NCI-H446 treated with DMSO at 0.1 percent for 48 hours (cell line): Measurements from ENCODE around the gene PCDHGB4.
"Not testable (repeated sequence)": the region's sequence is repeated elsewhere in the genome, so short reads cannot be mapped to it uniquely, and the experiment has no call there.

Experiments used
- DNase-seq: peaks from one replicate; lab custom pipeline; 2025; lab: John Stamatoyannopoulos, UW

PCDHGB4 gene

GRCh38 chr5:141387557-141388311, at the start of gene PCDHGB4:
Gene PCDHGB4 (plus strand): TSS chr5:141387698. CDS start chr5:141387885, 187 bp downstream.
- not testable (repeated sequence) for DNase-seq

- no peak for DNase-seq
Observed at GRCh38 chr5:141338538-141339306, 48.8 kb upstream of the PCDHGB4 start, which contains the start of gene PCDHGA2. Gene PCDHGA2 (plus strand): TSS chr5:141338760.

- DNase-seq, result not testable (repeated sequence)
Observed at GRCh38 chr5:141340781-141341354, 46.6 kb upstream of the PCDHGB4 start.

GRCh38 chr5:141342773-141343172, 44.7 kb upstream of the PCDHGB4 start:
- DNase-seq, result no peak

GRCh38 chr5:141343242-141343952, 44.1 kb upstream of the PCDHGB4 start, which contains the start of gene PCDHGA3:
Gene PCDHGA3 (plus strand): TSS chr5:141343829. CDS start chr5:141344034, 205 bp downstream.
- DNase-seq, result no peak

GRCh38 chr5:141343953-141344463, 43.5 kb upstream of the PCDHGB4 start:
- no peak for DNase-seq

GRCh38 chr5:141345327-141345726, 42.2 kb upstream of the PCDHGB4 start:
- DNase-seq, result no peak

- not testable (repeated sequence) for DNase-seq
Observed at GRCh38 chr5:141346017-141346416, 41.5 kb upstream of the PCDHGB4 start.

- peak; percentile 9 for DNase-seq
Observed at GRCh38 chr5:141349917-141350619, 37.4 kb upstream of the PCDHGB4 start, which contains the start of gene PCDHGB1. Gene PCDHGB1 (plus strand): TSS chr5:141350099. CDS start chr5:141350261, 162 bp downstream.

- DNase-seq, result no peak
Observed at GRCh38 chr5:141351591-141351990, 35.9 kb upstream of the PCDHGB4 start.

GRCh38 chr5:141354900-141355469, 32.5 kb upstream of the PCDHGB4 start, which contains the start of gene PCDHGA4:
Gene PCDHGA4 (plus strand): TSS chr5:141355021. CDS start chr5:141355108, 87 bp downstream.
- no peak for DNase-seq

- no peak for DNase-seq
Observed at GRCh38 chr5:141355641-141356040, 31.9 kb upstream of the PCDHGB4 start.

GRCh38 chr5:141356133-141356532, 31.4 kb upstream of the PCDHGB4 start:
- no peak for DNase-seq

GRCh38 chr5:141356950-141357349, 30.5 kb upstream of the PCDHGB4 start:
- DNase-seq, result no peak

- peak; percentile 51 for DNase-seq
Observed at GRCh38 chr5:141359790-141360426, 27.6 kb upstream of the PCDHGB4 start, which contains the start of gene PCDHGB2. Gene PCDHGB2 (plus strand): TSS chr5:141359994. CDS start chr5:141360136, 142 bp downstream.

- no peak for DNase-seq
Observed at GRCh38 chr5:141360685-141361084, 26.8 kb upstream of the PCDHGB4 start.

GRCh38 chr5:141362719-141363118, 24.8 kb upstream of the PCDHGB4 start:
- no peak for DNase-seq

GRCh38 chr5:141363952-141364660, 23.4 kb upstream of the PCDHGB4 start, which contains the start of gene PCDHGA5:
Gene PCDHGA5 (plus strand): TSS chr5:141364162. CDS start chr5:141364331, 169 bp downstream.
- DNase-seq, result no peak
